Nephron (organoid): ENCODE results near the gene AAGAB.

Source experiments
- H3K27ac Mint-ChIP-seq, 3 experiments: 2 replicates each; pipeline ENCODE4 v1.8.0; 2020; ENCODE audit warnings: mixed read lengths in 3 of 3, mild to moderate bottlenecking in 2 of 3, moderate library complexity in 1 of 3
- H3K27me3 Mint-ChIP-seq: 2 replicates; pipeline ENCODE4 v1.8.0; 2021; ENCODE audit warnings: low read depth, mild to moderate bottlenecking, moderate library complexity, mixed read lengths
- H3K36me3 Mint-ChIP-seq: 2 replicates; pipeline ENCODE4 v1.8.0; 2020; ENCODE audit warnings: low read depth, mixed read lengths
- H3K4me1 Mint-ChIP-seq: 2 replicates; pipeline ENCODE4 v1.8.0; 2020; ENCODE audit warnings: mixed read lengths
- H3K4me3 Mint-ChIP-seq, 3 experiments: 2 replicates each; pipeline ENCODE4 v1.8.0; 2020; ENCODE audit warnings: mild to moderate bottlenecking in 3 of 3, mixed read lengths in 3 of 3, moderate library complexity in 2 of 3
- H3K9me3 Mint-ChIP-seq: 2 replicates; pipeline ENCODE4 v1.8.0; 2020; ENCODE audit warnings: mixed read lengths
- TF ChIP-seq, protein P1 (sequence below), 3 experiments: fragments of 200-600 bp; sonication (generic); IDR thresholded peaks; one replicate each; pipeline ENCODE4 v1.5.0; 2021; ENCODE audit warnings: antibody characterized with exemption in 3 of 3; ENCODE audit not compliant: unreplicated experiment in 3 of 3

AAGAB gene

GRCh38 chr15:67168694-67169093 is 85.8 kb downstream of the AAGAB start:
- Mint-ChIP-seq H3K27me3 (no peaks in the 10 kb centered on the region), H3K9me3 (no peaks in the 10 kb centered on the region), H3K27ac (peak overlapping the region; percentile 84 to 94 (median 91)), H3K4me3 (peak overlapping the region; percentile 10 to 56 (median 50)), H3K36me3 (peaks cover 77% of the 10 kb centered on the region), H3K4me1 (peaks cover 92% of the 10 kb centered on the region)
- TF ChIP-seq, protein P1, sequence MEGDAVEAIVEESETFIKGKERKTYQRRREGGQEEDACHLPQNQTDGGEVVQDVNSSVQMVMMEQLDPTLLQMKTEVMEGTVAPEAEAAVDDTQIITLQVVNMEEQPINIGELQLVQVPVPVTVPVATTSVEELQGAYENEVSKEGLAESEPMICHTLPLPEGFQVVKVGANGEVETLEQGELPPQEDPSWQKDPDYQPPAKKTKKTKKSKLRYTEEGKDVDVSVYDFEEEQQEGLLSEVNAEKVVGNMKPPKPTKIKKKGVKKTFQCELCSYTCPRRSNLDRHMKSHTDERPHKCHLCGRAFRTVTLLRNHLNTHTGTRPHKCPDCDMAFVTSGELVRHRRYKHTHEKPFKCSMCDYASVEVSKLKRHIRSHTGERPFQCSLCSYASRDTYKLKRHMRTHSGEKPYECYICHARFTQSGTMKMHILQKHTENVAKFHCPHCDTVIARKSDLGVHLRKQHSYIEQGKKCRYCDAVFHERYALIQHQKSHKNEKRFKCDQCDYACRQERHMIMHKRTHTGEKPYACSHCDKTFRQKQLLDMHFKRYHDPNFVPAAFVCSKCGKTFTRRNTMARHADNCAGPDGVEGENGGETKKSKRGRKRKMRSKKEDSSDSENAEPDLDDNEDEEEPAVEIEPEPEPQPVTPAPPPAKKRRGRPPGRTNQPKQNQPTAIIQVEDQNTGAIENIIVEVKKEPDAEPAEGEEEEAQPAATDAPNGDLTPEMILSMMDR (IDR thresholded peaks at IDR 0.05; ENCODE audit: unreplicated experiment in 3 of 3): no peak

- H3K4me1 Mint-ChIP-seq: peaks cover 88% of the 10 kb centered on the region
Observed at GRCh38 chr15:67167091-67167490, 87.4 kb downstream of the AAGAB start.

GRCh38 chr15:67166280-67167009 is 88.0 kb downstream of the AAGAB start:
- Mint-ChIP-seq H3K27me3 (peaks cover 7% of the 10 kb centered on the region), H3K9me3 (no peaks in the 10 kb centered on the region), H3K27ac (peak overlapping the region; percentile 84 to 94 (median 91)), H3K36me3 (peaks cover 57% of the 10 kb centered on the region), H3K4me1 (peaks cover 86% of the 10 kb centered on the region), H3K4me3 (peak overlapping the region in 1 of 3 experiments; percentile 53)
- TF ChIP-seq, protein P1 (IDR thresholded peaks at IDR 0.05; ENCODE audit: unreplicated experiment in 3 of 3): no peak

More at GRCh38 chr15:67167091-67167490, 87.4 kb downstream of the AAGAB start:
- Mint-ChIP-seq H3K9me3 (no peaks in the 10 kb centered on the region), H3K27ac (peak overlapping the region; percentile 84 to 94 (median 91)), H3K27me3 (peaks cover 7% of the 10 kb centered on the region), H3K36me3 (peaks cover 62% of the 10 kb centered on the region), H3K4me3 (no peak overlapping the region)
- TF ChIP-seq, protein P1 (IDR thresholded peaks at IDR 0.05; ENCODE audit: unreplicated experiment in 3 of 3): no peak

DNA sequence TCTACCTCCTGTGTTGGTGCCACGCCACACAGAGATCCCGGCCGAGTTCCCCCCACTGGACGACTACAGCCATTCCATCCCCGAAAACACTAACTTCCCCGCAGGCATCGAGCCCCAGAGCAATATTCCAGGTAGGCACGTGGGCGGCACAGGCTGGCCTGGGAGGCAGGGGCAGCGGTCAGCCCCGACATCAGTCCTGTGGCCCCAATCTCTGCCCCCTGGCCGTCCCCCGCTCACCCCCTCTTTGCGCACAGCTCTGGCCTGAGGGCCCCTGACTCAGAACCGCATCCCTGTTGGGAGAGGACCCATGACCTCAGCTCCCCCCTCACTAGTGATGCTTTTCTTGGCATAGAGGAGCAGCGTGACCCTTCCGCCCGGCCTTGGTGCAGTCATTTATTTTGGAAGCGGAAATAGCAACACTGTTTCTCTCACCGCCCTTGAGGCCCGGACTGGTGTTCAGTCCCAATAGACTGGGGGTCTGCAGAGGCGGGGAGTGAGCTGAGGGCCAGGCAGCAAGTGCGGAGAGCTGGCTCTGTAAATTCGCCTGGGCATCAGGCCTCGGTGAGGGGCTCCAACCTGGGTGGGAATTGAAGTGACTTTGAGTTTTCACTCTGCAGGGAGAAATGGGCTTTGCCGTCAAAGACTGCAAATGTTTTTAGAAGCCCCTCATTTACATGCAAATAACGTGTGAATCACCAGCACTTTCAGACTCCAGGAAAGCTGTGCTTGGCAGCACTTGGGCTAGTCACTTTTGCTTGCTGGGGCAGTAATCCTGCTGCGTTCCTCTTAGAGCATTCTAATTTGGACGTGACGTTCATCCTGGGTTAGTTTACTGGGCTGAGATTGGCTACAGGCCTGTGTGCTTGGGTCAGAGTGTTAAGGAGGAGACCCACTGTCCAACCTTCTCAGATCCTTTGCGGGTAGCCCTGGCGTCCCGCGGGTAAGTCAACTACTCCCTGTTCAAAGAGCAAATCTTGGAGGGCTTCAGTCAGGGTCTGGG is 88.9 kb downstream of the AAGAB start:
- Mint-ChIP-seq H3K36me3 (peaks cover 50% of the 10 kb centered on the region), H3K4me3 (peak overlapping the region in 2 of 3 experiments; percentile 44 to 53), H3K27me3 (peaks cover 7% of the 10 kb centered on the region), H3K4me1 (peaks cover 78% of the 10 kb centered on the region), H3K9me3 (no peaks in the 10 kb centered on the region), H3K27ac (peak overlapping the region; percentile 71 to 94 (median 83))
- TF ChIP-seq, protein P1 (IDR thresholded peaks at IDR 0.05; ENCODE audit: unreplicated experiment in 3 of 3): no peak

- Mint-ChIP-seq H3K9me3 (no peaks in the 10 kb centered on the region), H3K36me3 (peaks cover 43% of the 10 kb centered on the region), H3K27ac (peak overlapping the region; percentile 71 to 94 (median 83)), H3K4me1 (peaks cover 70% of the 10 kb centered on the region), H3K4me3 (no peak overlapping the region), H3K27me3 (peaks cover 7% of the 10 kb centered on the region)
- TF ChIP-seq, protein P1 (IDR thresholded peaks at IDR 0.05; ENCODE audit: unreplicated experiment in 3 of 3): peak in 2 of 3 experiments; percentile 17
Observed at GRCh38 chr15:67164811-67165253, 89.6 kb downstream of the AAGAB start.
